ENCODE results near the gene PTPRA.
"Not testable (repeated sequence)": the region's sequence is repeated elsewhere in the genome, so short reads cannot be mapped to it uniquely, and the experiment has no call there.

PTPRA gene

GRCh38 chr20:3011752-3012151 lies 138.5 kb downstream of the PTPRA start:
- Histone ChIP-seq H3K27me3 (no peaks in the 10 kb centered on the region), H3K4me3 (ENCODE audit: low read depth in 1 of 2, low read length in 1 of 2) (no peak overlapping the region), H3K36me3 (peaks cover 70% of the 10 kb centered on the region), H3K27ac (no peak overlapping the region), H3K9me3 (no peaks in the 10 kb centered on the region), H3K4me1 (ENCODE audit: control insufficient read depth in 1 of 2, insufficient read depth in 1 of 2, low read depth in 1 of 2, low read length in 1 of 2) (no peaks in the 10 kb centered on the region)
- no peak for TF ChIP-seq CTCF (IDR thresholded peaks at IDR 0.05)

GRCh38 chr20:3013771-3014170 lies 140.5 kb downstream of the PTPRA start:
- Histone ChIP-seq H3K27ac (no peak overlapping the region), H3K9me3 (no peaks in the 10 kb centered on the region), H3K27me3 (no peaks in the 10 kb centered on the region), H3K4me1 (ENCODE audit: control insufficient read depth in 1 of 2, insufficient read depth in 1 of 2, low read depth in 1 of 2, low read length in 1 of 2) (no peaks in the 10 kb centered on the region), H3K4me3 (ENCODE audit: low read depth in 1 of 2, low read length in 1 of 2) (no peak overlapping the region), H3K36me3 (peaks cover 64% of the 10 kb centered on the region)
- TF ChIP-seq CTCF (IDR thresholded peaks at IDR 0.05) = no peak

GRCh38 chr20:3014179-3014578 lies 140.9 kb downstream of the PTPRA start:
- no peaks in the 10 kb centered on the region for H3K27me3 ChIP-seq
- no peak overlapping the region for H3K4me3 ChIP-seq (ENCODE audit: low read depth in 1 of 2, low read length in 1 of 2)
- H3K27ac ChIP-seq = no peak overlapping the region
- no peaks in the 10 kb centered on the region for H3K4me1 ChIP-seq (ENCODE audit: control insufficient read depth in 1 of 2, insufficient read depth in 1 of 2, low read depth in 1 of 2, low read length in 1 of 2)
- TF ChIP-seq CTCF (IDR thresholded peaks at IDR 0.05) = no peak
- peaks cover 66% of the 10 kb centered on the region for H3K36me3 ChIP-seq
- no peaks in the 10 kb centered on the region for H3K9me3 ChIP-seq

- no peaks in the 10 kb centered on the region for H3K27me3 ChIP-seq
- no peak overlapping the region for H3K4me3 ChIP-seq (ENCODE audit: low read depth in 1 of 2, low read length in 1 of 2)
- H3K36me3 ChIP-seq = peaks cover 65% of the 10 kb centered on the region
- no peak for TF ChIP-seq CTCF (IDR thresholded peaks at IDR 0.05)
- H3K27ac ChIP-seq = no peak overlapping the region
- H3K4me1 ChIP-seq (ENCODE audit: control insufficient read depth in 1 of 2, insufficient read depth in 1 of 2, low read depth in 1 of 2, low read length in 1 of 2) = no peaks in the 10 kb centered on the region
- H3K9me3 ChIP-seq = no peaks in the 10 kb centered on the region
These were observed 141.4 kb downstream of the PTPRA start for GRCh38 chr20:3014662-3015061.

GRCh38 chr20:3015302-3015701 lies 142.0 kb downstream of the PTPRA start:
- peaks cover 63% of the 10 kb centered on the region for H3K36me3 ChIP-seq
- not testable (repeated sequence) for H3K27ac ChIP-seq; H3K9me3 ChIP-seq; H3K4me1 ChIP-seq (ENCODE audit: control insufficient read depth in 1 of 2, insufficient read depth in 1 of 2, low read depth in 1 of 2, low read length in 1 of 2); H3K27me3 ChIP-seq; H3K4me3 ChIP-seq (ENCODE audit: low read depth in 1 of 2, low read length in 1 of 2)

- Histone ChIP-seq H3K27me3 (no peaks in the 10 kb centered on the region), H3K9me3 (no peaks in the 10 kb centered on the region), H3K27ac (no peak overlapping the region), H3K4me1 (ENCODE audit: control insufficient read depth in 1 of 2, insufficient read depth in 1 of 2, low read depth in 1 of 2, low read length in 1 of 2) (no peaks in the 10 kb centered on the region), H3K4me3 (ENCODE audit: low read depth in 1 of 2, low read length in 1 of 2) (no peak overlapping the region), H3K36me3 (peaks cover 85% of the 10 kb centered on the region)
- TF ChIP-seq CTCF (IDR thresholded peaks at IDR 0.05) = no peak
These were observed 148.0 kb downstream of the PTPRA start for GRCh38 chr20:3021327-3021726.

Measured in neutrophil (primary cell).